Suppressor macrophage (primary cell): ENCODE measurements around the gene ACVR1B.

ENCODE experiments used
- DNase-seq, 4 experiments: peaks; one replicate each; pipeline ENCODE4 v3.0.0-alpha.2; 2020 to 2022

ACVR1B gene

GRCh38 chr12:52005903-52006703 is 54.6 kb downstream of the ACVR1B start:
- peak; percentile 93 to 97 (median 94) for DNase-seq

GRCh38 chr12:52006726-52007157 is 55.2 kb downstream of the ACVR1B start, which contains the start of gene TAMALIN:
Gene TAMALIN, plus strand, starts transcription at chr12:52006946. Its CDS starts 74 bp downstream, at chr12:52007020.
- DNase-seq, result peak; percentile 64 to 80 (median 68)

- peak; percentile 71 to 82 (median 77) for DNase-seq
Observed at GRCh38 chr12:52007158-52007921, 55.8 kb downstream of the ACVR1B start.

GRCh38 chr12:52007982-52008510 is 56.5 kb downstream of the ACVR1B start:
- DNase-seq, result no peak

- no peak for DNase-seq
Observed at GRCh38 chr12:52009081-52009751, 57.7 kb downstream of the ACVR1B start.

- peak in 3 of 4 experiments; percentile 50 to 64 (median 53) for DNase-seq
Observed at GRCh38 chr12:52010152-52010622, 58.7 kb downstream of the ACVR1B start.

- no peak for DNase-seq
Observed at GRCh38 chr12:52010692-52011601, 59.4 kb downstream of the ACVR1B start.

- DNase-seq, result no peak
Observed at GRCh38 chr12:52011602-52012214, 60.2 kb downstream of the ACVR1B start.

GRCh38 chr12:52013626-52014310 is 62.3 kb downstream of the ACVR1B start:
- no peak for DNase-seq

- DNase-seq, result no peak
Observed at GRCh38 chr12:52014567-52015530, 63.4 kb downstream of the ACVR1B start.

GRCh38 chr12:52015532-52016041 is 64.1 kb downstream of the ACVR1B start:
- no peak for DNase-seq

GRCh38 chr12:52018433-52019112 is 67.1 kb downstream of the ACVR1B start:
- no peak for DNase-seq

GRCh38 chr12:52019113-52019770 is 67.7 kb downstream of the ACVR1B start:
- no peak for DNase-seq

- DNase-seq, result peak; percentile 68 to 79 (median 73)
Observed at GRCh38 chr12:52020539-52021336, 69.2 kb downstream of the ACVR1B start.

- no peak for DNase-seq
Observed at GRCh38 chr12:52022841-52023181, 71.3 kb downstream of the ACVR1B start.

- peak; percentile 85 to 94 (median 90) for DNase-seq
Observed at GRCh38 chr12:52023182-52023975, 71.9 kb downstream of the ACVR1B start.
